GM23338 (cell line): ENCODE measurements around the gene ATP13A4. TPM values are rescaled to one million over a fixed set of nuclear protein-coding genes. Genes with fewer than 3 reads are reported as not detected.
A peak's percentile ranks its signal among the peaks of the same experiment; 100 is the strongest.

Source experiments
- ATAC-seq: fragments of 200-7000 bp; cut with Tn5 transposase; 3 replicates; pipeline ENCODE4 v1.9.1; 2020
- DNase-seq: peaks from one replicate; pipeline ENCODE4 v3.0.0-alpha.2; 2015; ENCODE audit warnings: low spot score
- H2AFZ ChIP-seq: fragments of 200-600 bp; sonication (generic); 2 replicates; pipeline ENCODE4 v1.8.0; 2016; ENCODE audit warnings: antibody characterized with exemption, mild to moderate bottlenecking, moderate library complexity
- H3F3A ChIP-seq: fragments of 200-600 bp; sonication (generic); replicated peaks from 2 replicates; pipeline ENCODE4 v1.8.0; 2017; ENCODE audit warnings: antibody characterized with exemption, mixed run types, low read depth
- H3K27ac ChIP-seq: fragments of 200-600 bp; sonication (generic); 2 replicates; pipeline ENCODE4 v1.6.1; 2016; ENCODE audit warnings: low read depth
- H3K27me3 ChIP-seq: fragments of 200-600 bp; sonication (generic); 2 replicates; pipeline ENCODE4 v1.8.0; 2016; ENCODE audit warnings: mild to moderate bottlenecking, mixed run types, moderate library complexity; ENCODE audit not compliant: insufficient read depth
- H3K36me3 ChIP-seq: fragments of 200-600 bp; sonication (generic); 2 replicates; pipeline ENCODE4 v1.8.0; 2016; ENCODE audit warnings: mild to moderate bottlenecking; ENCODE audit not compliant: insufficient read depth
- H3K4me1 ChIP-seq: fragments of 200-600 bp; sonication (generic); 2 replicates; pipeline ENCODE4 v1.8.0; 2016; ENCODE audit warnings: mild to moderate bottlenecking, moderate library complexity; ENCODE audit not compliant: insufficient read depth
- H3K4me2 ChIP-seq: fragments of 200-600 bp; sonication (generic); 2 replicates; pipeline ENCODE4 v1.7.1; 2017; ENCODE audit warnings: mixed run types
- H3K4me3 ChIP-seq: fragments of 200-600 bp; sonication (generic); 2 replicates; pipeline ENCODE4 v1.6.1; 2016; ENCODE audit warnings: mixed run types
- H3K79me2 ChIP-seq: fragments of 200-600 bp; sonication (generic); replicated peaks from 2 replicates; pipeline ENCODE4 v1.8.0; 2017; ENCODE audit warnings: mild to moderate bottlenecking; ENCODE audit not compliant: insufficient read depth
- H3K9me2 ChIP-seq: fragments of 200-600 bp; sonication (generic); 2 replicates; pipeline ENCODE4 v1.8.0; 2017; ENCODE audit not compliant: insufficient read depth
- H4K20me1 ChIP-seq: fragments of 200-600 bp; sonication (generic); replicated peaks from 2 replicates; pipeline ENCODE4 v1.8.0; 2017; ENCODE audit warnings: mild to moderate bottlenecking; ENCODE audit not compliant: insufficient read depth
- H3K27ac Mint-ChIP-seq: 2 replicates; pipeline ENCODE4 v1.8.0; 2020; ENCODE audit warnings: inconsistent platforms, mild to moderate bottlenecking, moderate library complexity, mixed read lengths
- H3K27me3 Mint-ChIP-seq: 3 replicates; pipeline ENCODE4 v1.8.0; 2022; ENCODE audit warnings: low read depth, mild to moderate bottlenecking, moderate library complexity, mixed read lengths, inconsistent platforms; ENCODE audit not compliant: insufficient read depth, poor library complexity
- H3K36me3 Mint-ChIP-seq: 3 replicates; pipeline ENCODE4 v1.8.0; 2021; ENCODE audit warnings: low read depth, mild to moderate bottlenecking, inconsistent platforms, moderate library complexity, mixed read lengths
- H3K4me1 Mint-ChIP-seq: 3 replicates; pipeline ENCODE4 v1.8.0; 2020; ENCODE audit warnings: mild to moderate bottlenecking, inconsistent platforms, mixed read lengths
- H3K4me3 Mint-ChIP-seq: 3 replicates; pipeline ENCODE4 v1.8.0; 2021; ENCODE audit warnings: moderate library complexity, mild to moderate bottlenecking, inconsistent platforms, mixed read lengths
- H3K9me3 Mint-ChIP-seq: 3 replicates; pipeline ENCODE4 v1.8.0; 2020; ENCODE audit warnings: moderate library complexity, mild to moderate bottlenecking, inconsistent platforms, mixed read lengths
- CREB1 ChIP-seq: fragments of 250-450 bp; sonication (Bioruptor Pico); IDR thresholded peaks from 2 replicates; pipeline ENCODE4 v1.5.0; 2020; ENCODE audit warnings: low read depth, mild to moderate bottlenecking, moderate library complexity
- EZH2 ChIP-seq: fragments of 200-600 bp; sonication (generic); IDR thresholded peaks from one replicate; pipeline ENCODE4 v1.8.0; 2017; ENCODE audit warnings: antibody characterized with exemption, mild to moderate bottlenecking, low read depth; ENCODE audit not compliant: unreplicated experiment
- POLR2AphosphoS5 ChIP-seq: IDR thresholded peaks from 2 replicates; pipeline ENCODE4 v1.6.1; 2016; ENCODE audit warnings: antibody characterized with exemption, low read depth
- STAT1 ChIP-seq: IDR thresholded peaks from one replicate; pipeline ENCODE4 v1.6.1; 2016; ENCODE audit warnings: antibody characterized with exemption; ENCODE audit not compliant: unreplicated experiment
- ZNF114 ChIP-seq: fragments of 250-450 bp; sonication (Bioruptor Pico); IDR thresholded peaks from 2 replicates; pipeline ENCODE4 v1.5.0; 2020; ENCODE audit warnings: mild to moderate bottlenecking, moderate library complexity
- ZNF462 ChIP-seq: fragments of 250-450 bp; sonication (Bioruptor Pico); IDR thresholded peaks from 2 replicates; pipeline ENCODE4 v1.5.0; 2020; ENCODE audit warnings: mild to moderate bottlenecking, moderate library complexity
- polyA plus RNA-seq: library from polyadenylated mRNA; unstranded; fragments of >200 nt; fragmentation: Nextera tagmentation; extraction: Ambion mirVana; gene quantifications from 2 replicates; pipeline ENCODE4 v1.2.1, GENCODE V29; 2016
- total RNA-seq: library from RNA; depleted of rRNA; stranded (reverse); fragments of >200 nt; shearing (Covaris generic); gene quantifications from 2 replicates; pipeline ENCODE4 v1.2.3, GENCODE V29; 2014
- TF ChIP-seq, protein P1 (sequence below), 2 experiments: fragments of 200-600 bp in 1 of 2; sonication (generic) in 1 of 2; conservative IDR thresholded peaks; 2 replicates each; pipeline versions ENCODE4 v1.5.1 to v1.6.1; 2016 to 2017; ENCODE audit warnings: antibody characterized with exemption in 2 of 2, low read depth in 2 of 2, mild to moderate bottlenecking in 2 of 2, moderate library complexity in 1 of 2
- TF ChIP-seq, protein P2 (sequence below): IDR thresholded peaks from one replicate; pipeline ENCODE4 v1.6.1; 2018; ENCODE audit warnings: antibody characterized with exemption; ENCODE audit not compliant: unreplicated experiment

ATP13A4 gene
- total and polyA plus RNA-seq, 2 experiments from 2014 or later = not detected

- no peaks in the 10 kb centered on the region for H3K4me1 Mint-ChIP-seq
- no peaks in the 10 kb centered on the region for H3K27me3 ChIP-seq
- no peaks in the 10 kb centered on the region for H3F3A ChIP-seq
- no peak overlapping the region for H3K4me3 ChIP-seq
- H4K20me1 ChIP-seq = no peaks in the 10 kb centered on the region
- no peaks in the 10 kb centered on the region for H3K36me3 ChIP-seq
- H2AFZ ChIP-seq = no peak overlapping the region
- DNase-seq (peak; percentile 39), ATAC-seq (peak; percentile 92)
- H3K4me2 ChIP-seq = no peak overlapping the region
- no peak overlapping the region for H3K27ac Mint-ChIP-seq
- H3K4me1 ChIP-seq = no peaks in the 10 kb centered on the region
- peaks cover 5% of the 10 kb centered on the region for H3K27me3 Mint-ChIP-seq
- H3K79me2 ChIP-seq = no peaks in the 10 kb centered on the region
- TF ChIP-seq STAT1 = no peak
- TF ChIP-seq, protein P1, sequence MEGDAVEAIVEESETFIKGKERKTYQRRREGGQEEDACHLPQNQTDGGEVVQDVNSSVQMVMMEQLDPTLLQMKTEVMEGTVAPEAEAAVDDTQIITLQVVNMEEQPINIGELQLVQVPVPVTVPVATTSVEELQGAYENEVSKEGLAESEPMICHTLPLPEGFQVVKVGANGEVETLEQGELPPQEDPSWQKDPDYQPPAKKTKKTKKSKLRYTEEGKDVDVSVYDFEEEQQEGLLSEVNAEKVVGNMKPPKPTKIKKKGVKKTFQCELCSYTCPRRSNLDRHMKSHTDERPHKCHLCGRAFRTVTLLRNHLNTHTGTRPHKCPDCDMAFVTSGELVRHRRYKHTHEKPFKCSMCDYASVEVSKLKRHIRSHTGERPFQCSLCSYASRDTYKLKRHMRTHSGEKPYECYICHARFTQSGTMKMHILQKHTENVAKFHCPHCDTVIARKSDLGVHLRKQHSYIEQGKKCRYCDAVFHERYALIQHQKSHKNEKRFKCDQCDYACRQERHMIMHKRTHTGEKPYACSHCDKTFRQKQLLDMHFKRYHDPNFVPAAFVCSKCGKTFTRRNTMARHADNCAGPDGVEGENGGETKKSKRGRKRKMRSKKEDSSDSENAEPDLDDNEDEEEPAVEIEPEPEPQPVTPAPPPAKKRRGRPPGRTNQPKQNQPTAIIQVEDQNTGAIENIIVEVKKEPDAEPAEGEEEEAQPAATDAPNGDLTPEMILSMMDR (conservative IDR thresholded peaks at IDR 0.05; ENCODE audit: low read depth in 2 of 2) = peak; percentile 45 to 62
- no peaks in the 10 kb centered on the region for H3K36me3 Mint-ChIP-seq
- H3K27ac ChIP-seq = no peak overlapping the region
- no peaks in the 10 kb centered on the region for H3K9me2 ChIP-seq
- no peak overlapping the region for H3K4me3 Mint-ChIP-seq
- no peaks in the 10 kb centered on the region for H3K9me3 Mint-ChIP-seq
Observed at GRCh38 chr3:193564012-193564411, 9.3 kb upstream of the ATP13A4 start.

- no peak overlapping the region for H3K27ac ChIP-seq
- Mint-ChIP-seq H3K36me3 (no peaks in the 10 kb centered on the region), H3K4me1 (no peaks in the 10 kb centered on the region), H3K27ac (no peak overlapping the region), H3K4me3 (no peak overlapping the region), H3K27me3 (peaks cover 5% of the 10 kb centered on the region), H3K9me3 (no peaks in the 10 kb centered on the region)
- no peak overlapping the region for H3K4me2 ChIP-seq
- no peak overlapping the region for H3K4me3 ChIP-seq
- no peaks in the 10 kb centered on the region for H3F3A ChIP-seq
- no peak for ATAC-seq
- peak overlapping the region; percentile 74; the same call in 1 of the 2 replicates for H2AFZ ChIP-seq
- no peaks in the 10 kb centered on the region for H3K79me2 ChIP-seq
- no peaks in the 10 kb centered on the region for H4K20me1 ChIP-seq
- no peaks in the 10 kb centered on the region for H3K36me3 ChIP-seq
- DNase-seq = no peak
- no peaks in the 10 kb centered on the region for H3K4me1 ChIP-seq
- no peaks in the 10 kb centered on the region for H3K9me2 ChIP-seq
- H3K27me3 ChIP-seq = no peaks in the 10 kb centered on the region
- TF ChIP-seq POLR2AphosphoS5 (no peak), EZH2 (no peak), ZNF114 (CRISPR knock-in tag) (no peak), ZNF462 (CRISPR knock-in tag) (no peak), CREB1 (CRISPR knock-in tag) (no peak), STAT1 (no peak)
- TF ChIP-seq, protein P2, sequence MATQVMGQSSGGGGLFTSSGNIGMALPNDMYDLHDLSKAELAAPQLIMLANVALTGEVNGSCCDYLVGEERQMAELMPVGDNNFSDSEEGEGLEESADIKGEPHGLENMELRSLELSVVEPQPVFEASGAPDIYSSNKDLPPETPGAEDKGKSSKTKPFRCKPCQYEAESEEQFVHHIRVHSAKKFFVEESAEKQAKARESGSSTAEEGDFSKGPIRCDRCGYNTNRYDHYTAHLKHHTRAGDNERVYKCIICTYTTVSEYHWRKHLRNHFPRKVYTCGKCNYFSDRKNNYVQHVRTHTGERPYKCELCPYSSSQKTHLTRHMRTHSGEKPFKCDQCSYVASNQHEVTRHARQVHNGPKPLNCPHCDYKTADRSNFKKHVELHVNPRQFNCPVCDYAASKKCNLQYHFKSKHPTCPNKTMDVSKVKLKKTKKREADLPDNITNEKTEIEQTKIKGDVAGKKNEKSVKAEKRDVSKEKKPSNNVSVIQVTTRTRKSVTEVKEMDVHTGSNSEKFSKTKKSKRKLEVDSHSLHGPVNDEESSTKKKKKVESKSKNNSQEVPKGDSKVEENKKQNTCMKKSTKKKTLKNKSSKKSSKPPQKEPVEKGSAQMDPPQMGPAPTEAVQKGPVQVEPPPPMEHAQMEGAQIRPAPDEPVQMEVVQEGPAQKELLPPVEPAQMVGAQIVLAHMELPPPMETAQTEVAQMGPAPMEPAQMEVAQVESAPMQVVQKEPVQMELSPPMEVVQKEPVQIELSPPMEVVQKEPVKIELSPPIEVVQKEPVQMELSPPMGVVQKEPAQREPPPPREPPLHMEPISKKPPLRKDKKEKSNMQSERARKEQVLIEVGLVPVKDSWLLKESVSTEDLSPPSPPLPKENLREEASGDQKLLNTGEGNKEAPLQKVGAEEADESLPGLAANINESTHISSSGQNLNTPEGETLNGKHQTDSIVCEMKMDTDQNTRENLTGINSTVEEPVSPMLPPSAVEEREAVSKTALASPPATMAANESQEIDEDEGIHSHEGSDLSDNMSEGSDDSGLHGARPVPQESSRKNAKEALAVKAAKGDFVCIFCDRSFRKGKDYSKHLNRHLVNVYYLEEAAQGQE = no peak
Observed at GRCh38 chr3:193563426-193563825, 8.7 kb upstream of the ATP13A4 start.
